Measurements from ENCODE around the gene MAP4.

The MAP4 gene

DNA sequence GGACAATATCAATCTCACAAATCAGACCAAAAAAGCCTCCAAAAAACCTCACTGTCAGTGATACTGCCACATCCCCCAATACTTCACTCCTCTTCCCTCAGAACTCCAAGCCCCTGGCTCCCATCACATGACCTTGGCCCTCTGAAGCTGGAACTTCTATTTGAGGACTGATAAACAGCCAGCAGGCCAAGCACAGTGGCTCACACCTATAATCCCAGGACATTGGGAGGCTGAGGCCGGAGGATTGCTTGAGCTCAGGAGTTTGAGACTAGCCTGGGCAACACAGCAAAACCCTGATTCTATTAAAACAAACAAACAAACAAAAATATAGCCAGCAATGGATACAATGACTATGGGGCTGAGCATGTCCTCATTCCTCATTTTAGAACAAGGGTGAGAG is 55.2 kb downstream of the MAP4 start:
- no peak overlapping the region for H3K18ac ChIP-seq (ENCODE audit: low read length)
- H3K9ac ChIP-seq (ENCODE audit: low read length), result no peak overlapping the region
- H2AFZ ChIP-seq (ENCODE audit: insufficient read depth, low read length, poor library complexity), result no peak overlapping the region
- H3K27ac ChIP-seq (ENCODE audit: low read depth, low read length), result no peak overlapping the region
- no peaks in the 10 kb centered on the region for H3K9me3 ChIP-seq (ENCODE audit: insufficient read depth, low read depth, low read length)
- no peak overlapping the region for H4K8ac ChIP-seq (ENCODE audit: low read depth, low read length)
- H2BK5ac ChIP-seq (ENCODE audit: low read depth, low read length, poor library complexity), result no peak overlapping the region
- H3K79me1 ChIP-seq (ENCODE audit: low read length), result no peaks in the 10 kb centered on the region
- no CpG with 5 or more reads among the region's 1 CpG for WGBS (ENCODE audit: extremely low coverage, insufficient coverage, insufficient read length)
- H2BK12ac ChIP-seq (ENCODE audit: low read length), result no peak overlapping the region
- no peak overlapping the region for H2BK120ac ChIP-seq (ENCODE audit: insufficient read depth, low read length, poor library complexity)
- H3K4me1 ChIP-seq (ENCODE audit: control insufficient read depth in 1 of 2, insufficient read depth in 2 of 2, low read length in 2 of 2), result peaks cover 5 to 8% of the 10 kb centered on the region in 2 experiments
- H3K23ac ChIP-seq (ENCODE audit: low read length), result no peak overlapping the region
- no peak overlapping the region for H3K4me3 ChIP-seq (ENCODE audit: low read depth, low read length)
- no peak overlapping the region for H3K4ac ChIP-seq (ENCODE audit: low read depth, low read length)
- no peaks in the 10 kb centered on the region for H3K79me2 ChIP-seq (ENCODE audit: control insufficient read depth, insufficient read depth, low read length, poor library complexity)
- H2AK5ac ChIP-seq (ENCODE audit: low read length), result no peak overlapping the region
- H3K4me2 ChIP-seq (ENCODE audit: low read length), result no peak overlapping the region
- H3K14ac ChIP-seq (ENCODE audit: low read length), result no peak overlapping the region
- peaks cover 0 to 4% of the 10 kb centered on the region in 2 experiments for H3K36me3 ChIP-seq (ENCODE audit: control insufficient read depth in 1 of 2, insufficient read depth in 2 of 2, low read length in 2 of 2)
- DNase-seq, result no peak
- no peak overlapping the region for H4K12ac ChIP-seq (ENCODE audit: low read depth, low read length)
- H3K27me3 ChIP-seq (ENCODE audit: insufficient read depth, low read length), result no peaks in the 10 kb centered on the region
- H4K91ac ChIP-seq (ENCODE audit: low read depth, low read length), result no peak overlapping the region

- Histone ChIP-seq H3K79me1 (ENCODE audit: low read length) (no peaks in the 10 kb centered on the region), H3K4me3 (ENCODE audit: low read depth, low read length) (no peak overlapping the region), H4K8ac (ENCODE audit: low read depth, low read length) (no peak overlapping the region), H3K4me2 (ENCODE audit: low read length) (no peak overlapping the region), H3K9ac (ENCODE audit: low read length) (no peak overlapping the region), H3K18ac (ENCODE audit: low read length) (no peak overlapping the region), H3K4ac (ENCODE audit: low read depth, low read length) (no peak overlapping the region), H4K91ac (ENCODE audit: low read depth, low read length) (no peak overlapping the region), H3K4me1 (ENCODE audit: control insufficient read depth in 1 of 2, insufficient read depth in 2 of 2, low read length in 2 of 2) (peaks cover under 1% of the 10 kb centered on the region in 2 experiments), H3K14ac (ENCODE audit: low read length) (no peak overlapping the region), H3K36me3 (ENCODE audit: control insufficient read depth in 1 of 2, insufficient read depth in 2 of 2, low read length in 2 of 2) (peaks cover 0 to 4% of the 10 kb centered on the region in 2 experiments), H3K79me2 (ENCODE audit: control insufficient read depth, insufficient read depth, low read length, poor library complexity) (no peaks in the 10 kb centered on the region), H4K12ac (ENCODE audit: low read depth, low read length) (no peak overlapping the region), H2AFZ (ENCODE audit: insufficient read depth, low read length, poor library complexity) (no peak overlapping the region), H2BK120ac (ENCODE audit: insufficient read depth, low read length, poor library complexity) (no peak overlapping the region), H2BK12ac (ENCODE audit: low read length) (no peak overlapping the region), H3K9me3 (ENCODE audit: insufficient read depth, low read depth, low read length) (no peaks in the 10 kb centered on the region), H2BK5ac (ENCODE audit: low read depth, low read length, poor library complexity) (no peak overlapping the region), H3K23ac (ENCODE audit: low read length) (no peak overlapping the region), H3K27ac (ENCODE audit: low read depth, low read length) (no peak overlapping the region), H2AK5ac (ENCODE audit: low read length) (no peak overlapping the region), H3K27me3 (ENCODE audit: insufficient read depth, low read length) (no peaks in the 10 kb centered on the region)
- WGBS (ENCODE audit: extremely low coverage, insufficient coverage, insufficient read length), result no CpG with 5 or more reads among the region's 1 CpG
- no peak for DNase-seq
Observed at GRCh38 chr3:47956521-47956920, 59.7 kb downstream of the MAP4 start.

- no peak overlapping the region for H3K14ac ChIP-seq (ENCODE audit: low read length)
Observed at GRCh38 chr3:47954567-47954966, 61.6 kb downstream of the MAP4 start.

GRCh38 chr3:47950453-47951169 is 65.6 kb downstream of the MAP4 start:
- no peak overlapping the region for H2BK12ac ChIP-seq (ENCODE audit: low read length)
- no peak overlapping the region for H3K14ac ChIP-seq (ENCODE audit: low read length)
- DNase-seq, result no peak
- no peak overlapping the region for H2BK120ac ChIP-seq (ENCODE audit: insufficient read depth, low read length, poor library complexity)
- no peak overlapping the region for H3K23ac ChIP-seq (ENCODE audit: low read length)
- H3K9ac ChIP-seq (ENCODE audit: low read length), result no peak overlapping the region
- no peak overlapping the region for H4K12ac ChIP-seq (ENCODE audit: low read depth, low read length)
- no peak overlapping the region for H2AFZ ChIP-seq (ENCODE audit: insufficient read depth, low read length, poor library complexity)
- no peak overlapping the region for H3K27ac ChIP-seq (ENCODE audit: low read depth, low read length)
- no peak overlapping the region for H3K4me3 ChIP-seq (ENCODE audit: low read depth, low read length)
- no peaks in the 10 kb centered on the region for H3K4me1 ChIP-seq (ENCODE audit: control insufficient read depth in 1 of 2, insufficient read depth in 2 of 2, low read length in 2 of 2)
- WGBS (ENCODE audit: extremely low coverage, insufficient coverage, insufficient read length), result no CpG with 5 or more reads among the region's 5 CpGs
- H3K27me3 ChIP-seq (ENCODE audit: insufficient read depth, low read length), result no peaks in the 10 kb centered on the region
- H3K4me2 ChIP-seq (ENCODE audit: low read length), result no peak overlapping the region
- peaks cover 0 to 2% of the 10 kb centered on the region in 2 experiments for H3K36me3 ChIP-seq (ENCODE audit: control insufficient read depth in 1 of 2, insufficient read depth in 2 of 2, low read length in 2 of 2)
- H3K79me1 ChIP-seq (ENCODE audit: low read length), result no peaks in the 10 kb centered on the region
- no peak overlapping the region for H4K91ac ChIP-seq (ENCODE audit: low read depth, low read length)
- no peak overlapping the region for H2BK5ac ChIP-seq (ENCODE audit: low read depth, low read length, poor library complexity)
- H2AK5ac ChIP-seq (ENCODE audit: low read length), result no peak overlapping the region
- H3K18ac ChIP-seq (ENCODE audit: low read length), result no peak overlapping the region
- no peak overlapping the region for H3K4ac ChIP-seq (ENCODE audit: low read depth, low read length)
- no peaks in the 10 kb centered on the region for H3K9me3 ChIP-seq (ENCODE audit: insufficient read depth, low read depth, low read length)
- H3K79me2 ChIP-seq (ENCODE audit: control insufficient read depth, insufficient read depth, low read length, poor library complexity), result no peaks in the 10 kb centered on the region
- H4K8ac ChIP-seq (ENCODE audit: low read depth, low read length), result no peak overlapping the region

More at GRCh38 chr3:47954567-47954966, 61.6 kb downstream of the MAP4 start:
- H3K4me1 ChIP-seq (ENCODE audit: control insufficient read depth in 1 of 2, insufficient read depth in 2 of 2, low read length in 2 of 2), result no peaks in the 10 kb centered on the region
- no peaks in the 10 kb centered on the region for H3K9me3 ChIP-seq (ENCODE audit: insufficient read depth, low read depth, low read length)
- H2BK12ac ChIP-seq (ENCODE audit: low read length), result no peak overlapping the region
- no peaks in the 10 kb centered on the region for H3K79me2 ChIP-seq (ENCODE audit: control insufficient read depth, insufficient read depth, low read length, poor library complexity)
- H3K27me3 ChIP-seq (ENCODE audit: insufficient read depth, low read length), result no peaks in the 10 kb centered on the region
- no peak overlapping the region for H3K9ac ChIP-seq (ENCODE audit: low read length)
- no peak overlapping the region for H3K18ac ChIP-seq (ENCODE audit: low read length)
- H2AK5ac ChIP-seq (ENCODE audit: low read length), result no peak overlapping the region
- peaks cover 0 to 4% of the 10 kb centered on the region in 2 experiments for H3K36me3 ChIP-seq (ENCODE audit: control insufficient read depth in 1 of 2, insufficient read depth in 2 of 2, low read length in 2 of 2)
- H4K91ac ChIP-seq (ENCODE audit: low read depth, low read length), result no peak overlapping the region
- no CpG with 5 or more reads among the region's 1 CpG for WGBS (ENCODE audit: extremely low coverage, insufficient coverage, insufficient read length)
- H4K8ac ChIP-seq (ENCODE audit: low read depth, low read length), result no peak overlapping the region
- H2AFZ ChIP-seq (ENCODE audit: insufficient read depth, low read length, poor library complexity), result no peak overlapping the region
- H4K12ac ChIP-seq (ENCODE audit: low read depth, low read length), result no peak overlapping the region
- no peak overlapping the region for H3K4me3 ChIP-seq (ENCODE audit: low read depth, low read length)
- no peaks in the 10 kb centered on the region for H3K79me1 ChIP-seq (ENCODE audit: low read length)
- H3K4me2 ChIP-seq (ENCODE audit: low read length), result no peak overlapping the region
- no peak overlapping the region for H3K4ac ChIP-seq (ENCODE audit: low read depth, low read length)
- H3K23ac ChIP-seq (ENCODE audit: low read length), result no peak overlapping the region
- H2BK5ac ChIP-seq (ENCODE audit: low read depth, low read length, poor library complexity), result no peak overlapping the region
- no peak overlapping the region for H2BK120ac ChIP-seq (ENCODE audit: insufficient read depth, low read length, poor library complexity)
- no peak overlapping the region for H3K27ac ChIP-seq (ENCODE audit: low read depth, low read length)
- no peak for DNase-seq

Measured in trophoblast cell (in vitro differentiated cells and primary cell).